ENCODE measurements around the gene RPS3. TPM values are rescaled to one million over a fixed set of nuclear protein-coding genes. Genes with fewer than 3 reads are reported as not detected.

The RPS3 gene
- total RNA-seq, 4 donors from 2014 or later, result 1,039 to 1,811 (median 1,104) TPM

DNA sequence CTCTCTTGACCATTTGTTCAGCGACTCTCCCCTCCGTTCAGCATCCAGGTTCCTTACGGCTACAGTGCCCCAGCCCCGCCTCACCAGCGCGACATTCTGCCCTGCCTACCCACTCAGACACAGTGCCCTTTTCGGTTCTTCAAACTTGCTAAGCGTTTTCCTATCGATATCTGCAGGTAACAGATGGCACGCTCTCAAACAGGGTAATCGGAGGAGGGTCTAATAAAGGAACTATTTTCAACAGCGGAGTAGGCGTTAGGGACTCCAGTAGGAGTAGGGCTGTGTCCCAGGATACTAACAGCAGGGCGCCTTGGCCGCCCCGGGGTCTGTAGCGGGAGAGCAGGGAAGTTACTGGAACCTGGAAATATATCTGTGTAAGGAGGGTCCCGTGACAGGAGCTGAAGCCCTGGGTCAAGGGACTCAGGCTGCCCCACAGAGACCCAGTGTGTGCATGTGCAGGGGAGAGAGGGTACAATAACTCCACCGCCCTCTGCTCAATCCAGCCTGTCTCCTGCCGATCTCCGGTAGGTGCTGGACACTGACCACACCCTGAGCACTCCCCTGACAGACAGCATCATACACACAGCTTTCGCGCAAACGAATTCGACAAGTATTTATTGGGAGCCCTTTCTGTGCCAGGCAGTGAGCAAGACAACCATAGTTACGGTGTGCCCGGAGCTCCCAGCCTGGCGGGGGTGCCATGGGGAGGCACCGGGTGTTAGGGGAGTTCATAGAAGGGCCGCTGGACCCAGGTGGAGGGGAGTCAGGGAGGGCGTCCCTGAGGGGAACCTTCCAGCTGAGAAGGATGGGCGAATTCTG is 31.6 kb downstream of the RPS3 start:
- H3K27me3 ChIP-seq, result no peaks in the 10 kb centered on the region
- H3K9me3 ChIP-seq, result no peaks in the 10 kb centered on the region
- peaks cover 0 to 16% of the 10 kb centered on the region in 2 donors for H3K4me1 ChIP-seq
- H3K36me3 ChIP-seq, result no peaks in the 10 kb centered on the region
- TF ChIP-seq CTCF (IDR thresholded peaks at IDR 0.05) (no peak), POLR2A (IDR thresholded peaks at IDR 0.05) (no peak)
- no peak for DNase-seq
- H3K4me3 ChIP-seq (replicated peaks in 1 of 3), result peak overlapping the region in 1 of 3 donors; percentile 8
- WGBS, 2 donors, result 15 to 22% methylated on average over 19 to 26 of the region's 32 CpGs
- intact Hi-C loops (cut with DNase I), result no loop called here
- H3K27ac ChIP-seq, result no peak overlapping the region

DNA sequence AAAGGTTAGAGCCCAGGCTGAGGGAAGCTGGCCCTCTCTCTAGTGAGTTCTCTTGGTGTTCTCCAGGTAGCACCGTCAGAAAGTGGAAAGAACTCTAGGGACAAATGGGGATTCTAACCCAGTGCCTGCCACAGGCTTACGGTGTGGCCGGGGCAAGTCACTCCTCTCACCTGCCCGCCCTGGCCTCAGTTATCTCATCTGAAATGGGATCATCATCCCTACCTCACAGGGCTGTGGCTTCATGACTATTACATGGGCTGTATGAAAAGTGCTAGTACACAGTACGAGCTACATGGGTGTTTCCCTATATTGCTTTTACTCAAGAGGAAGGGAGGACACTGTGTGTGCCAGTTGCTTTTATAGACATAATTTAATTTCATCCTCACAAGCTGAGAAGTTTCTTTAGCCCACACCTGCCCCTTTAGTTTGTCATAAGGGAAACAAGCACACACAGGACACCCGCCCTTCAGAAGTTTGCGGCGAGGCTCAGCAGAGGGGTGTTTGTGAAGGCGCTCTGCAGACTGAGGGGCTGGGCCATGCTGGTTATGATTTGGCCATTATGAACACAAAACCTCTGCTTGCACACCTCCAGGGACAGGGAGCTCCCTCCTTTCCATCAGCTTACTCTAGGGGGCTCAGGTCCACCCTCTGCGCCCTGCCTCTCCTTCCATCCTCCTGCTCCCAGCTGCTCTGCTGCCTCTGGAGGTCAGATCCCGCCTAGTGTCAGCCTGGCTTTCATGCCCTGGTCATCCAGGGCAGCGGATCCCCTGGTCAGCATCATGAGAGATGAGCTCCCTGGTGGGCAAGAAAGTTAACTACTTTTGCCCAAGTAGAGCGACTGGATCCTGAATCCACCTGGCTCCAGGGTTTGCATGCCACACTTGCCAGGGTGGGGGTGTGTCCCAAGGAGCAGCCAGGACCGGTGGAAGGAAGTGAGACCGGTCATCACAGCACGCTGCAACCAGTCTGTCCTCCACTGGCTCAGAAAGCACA is 32.5 kb downstream of the RPS3 start:
- DNase-seq, result no peak
- no peak for TF ChIP-seq POLR2A (IDR thresholded peaks at IDR 0.05)
- TF ChIP-seq CTCF (IDR thresholded peaks at IDR 0.05), result no peak
- WGBS, 2 donors, result 42 to 53% methylated on average over 16 of the region's 16 CpGs

GRCh38 chr11:75432911-75433321 is 33.6 kb downstream of the RPS3 start, which contains the start of gene KLHL35:
Gene KLHL35 (minus strand): TSS chr11:75433203. CDS start chr11:75430629, 2,574 bp downstream.
- intact Hi-C loops (cut with DNase I), result no loop called here
- Histone ChIP-seq H3K4me1 (peaks cover 0 to 16% of the 10 kb centered on the region in 2 donors), H3K9me3 (no peaks in the 10 kb centered on the region), H3K27me3 (no peaks in the 10 kb centered on the region), H3K27ac (no peak within 1 kb of the TSS), H3K4me3 (replicated peaks in 1 of 3) (no peak within 1 kb of the TSS), H3K36me3 (no peaks in the 10 kb centered on the region)
- no peak for DNase-seq
- TF ChIP-seq POLR2A (IDR thresholded peaks at IDR 0.05), result no peak
- TF ChIP-seq CTCF (IDR thresholded peaks at IDR 0.05), result no peak
- 11 to 12% methylated on average over 11 to 14 of the region's 14 CpGs for WGBS, 2 donors

More for the DNA sequence above, 32.5 kb downstream of the RPS3 start:
- H3K9me3 ChIP-seq, result no peaks in the 10 kb centered on the region
- no peak overlapping the region for H3K27ac ChIP-seq
- H3K36me3 ChIP-seq, result no peaks in the 10 kb centered on the region
- no peak overlapping the region for H3K4me3 ChIP-seq (replicated peaks in 1 of 3)
- peaks cover 0 to 16% of the 10 kb centered on the region in 2 donors for H3K4me1 ChIP-seq
- H3K27me3 ChIP-seq, result no peaks in the 10 kb centered on the region
- intact Hi-C loops (cut with DNase I), result no loop called here

DNA sequence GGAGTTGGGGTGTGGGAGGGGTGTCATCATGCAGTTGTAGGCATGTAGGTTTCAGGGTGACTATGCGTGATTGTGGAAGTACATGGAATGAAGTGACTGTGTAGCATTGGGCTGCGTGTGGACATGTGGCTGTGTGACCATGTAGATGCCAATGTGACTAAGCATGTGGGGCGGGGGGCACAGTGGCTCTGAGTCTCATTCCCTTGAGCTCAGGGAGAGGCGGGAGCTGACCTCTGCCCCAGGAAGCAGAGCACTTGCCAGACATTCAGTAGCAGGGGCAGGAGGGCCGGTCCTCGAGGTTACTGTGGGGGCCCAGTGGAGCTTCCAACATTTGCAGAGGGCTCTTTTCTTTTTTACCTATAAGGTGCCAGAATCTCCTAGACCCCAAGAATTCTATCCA is 34.1 kb downstream of the RPS3 start:
- no peaks in the 10 kb centered on the region for H3K27me3 ChIP-seq
- 82 to 87% methylated on average over 5 to 6 of the region's 6 CpGs for WGBS, 2 donors
- DNase-seq, result no peak
- no peak for TF ChIP-seq CTCF (IDR thresholded peaks at IDR 0.05)
- TF ChIP-seq POLR2A (IDR thresholded peaks at IDR 0.05), result no peak
- intact Hi-C loops (cut with DNase I), result no loop called here
- H3K4me3 ChIP-seq (replicated peaks in 1 of 3), result no peak overlapping the region
- peaks cover 0 to 15% of the 10 kb centered on the region in 2 donors for H3K4me1 ChIP-seq
- no peak overlapping the region for H3K27ac ChIP-seq
- H3K36me3 ChIP-seq, result no peaks in the 10 kb centered on the region
- H3K9me3 ChIP-seq, result no peaks in the 10 kb centered on the region
